Ramos (cell line): ENCODE data around the gene SAT1.
"Not testable (repeated sequence)": the region's sequence is repeated elsewhere in the genome, so short reads cannot be mapped to it uniquely, and the experiment has no call there.

ENCODE experiments used
- in situ Hi-C: fragments of 300-500 bp; cut with MboI; formaldehyde crosslinking; loops from one replicate; pipeline ENCODE4 v1.14.3; 2022; ENCODE audit warnings: low sequenced_read_pairs; ENCODE audit not compliant: unreplicated experiment

The SAT1 gene

DNA sequence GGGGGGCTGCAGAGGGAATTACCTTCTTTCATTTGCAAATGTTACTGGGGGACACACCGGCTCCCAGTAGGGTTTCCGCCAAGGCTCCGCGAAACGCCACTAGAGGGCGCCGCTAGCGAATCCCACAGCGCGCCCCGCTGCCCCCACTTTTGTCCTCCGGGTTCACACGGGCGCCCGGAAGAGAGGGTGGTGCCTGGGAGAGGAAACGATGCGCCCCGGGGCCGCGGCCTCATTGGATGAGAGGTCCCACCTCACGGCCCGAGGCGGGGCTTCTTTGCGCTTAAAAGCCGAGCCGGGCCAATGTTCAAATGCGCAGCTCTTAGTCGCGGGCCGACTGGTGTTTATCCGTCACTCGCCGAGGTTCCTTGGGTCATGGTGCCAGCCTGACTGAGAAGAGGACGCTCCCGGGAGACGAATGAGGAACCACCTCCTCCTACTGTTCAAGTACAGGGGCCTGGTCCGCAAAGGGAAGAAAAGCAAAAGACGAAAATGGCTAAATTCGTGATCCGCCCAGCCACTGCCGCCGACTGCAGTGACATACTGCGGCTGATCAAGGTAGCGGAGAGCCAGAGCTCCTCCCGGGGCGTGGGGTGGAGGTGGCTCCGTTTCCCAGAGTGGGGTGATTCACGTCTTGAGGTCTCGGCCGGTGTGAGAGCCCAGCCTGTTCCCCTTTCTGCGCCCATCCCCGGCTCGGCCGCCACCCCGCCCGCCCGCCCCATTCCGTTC is at the start of gene SAT1:
Gene SAT1, plus strand, starts transcription at position 311 of the 726 bp plus-strand sequence. Its CDS starts 179 bp downstream, at position 490.
- in situ Hi-C loops, result no loop called here

DNA sequence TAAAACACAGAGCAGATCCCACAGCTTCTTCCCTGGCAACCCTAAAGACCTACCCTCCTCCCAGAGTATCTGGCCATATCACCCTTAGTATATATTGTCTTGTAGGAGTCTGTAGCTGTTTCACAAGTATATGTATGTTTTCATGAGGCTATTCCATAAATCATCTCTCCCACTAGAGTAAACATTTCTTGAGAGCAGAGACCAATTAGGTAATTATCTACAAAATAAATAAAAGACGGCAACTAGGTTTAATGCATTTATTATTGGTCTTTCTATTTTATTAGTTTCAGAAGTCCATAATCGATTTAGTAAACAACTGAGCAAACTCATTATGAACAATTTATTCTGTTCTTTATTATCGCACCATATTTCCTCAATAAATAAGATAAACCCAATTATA is 46.9 kb upstream of the SAT1 start:
- in situ Hi-C loops, result no loop called here

DNA sequence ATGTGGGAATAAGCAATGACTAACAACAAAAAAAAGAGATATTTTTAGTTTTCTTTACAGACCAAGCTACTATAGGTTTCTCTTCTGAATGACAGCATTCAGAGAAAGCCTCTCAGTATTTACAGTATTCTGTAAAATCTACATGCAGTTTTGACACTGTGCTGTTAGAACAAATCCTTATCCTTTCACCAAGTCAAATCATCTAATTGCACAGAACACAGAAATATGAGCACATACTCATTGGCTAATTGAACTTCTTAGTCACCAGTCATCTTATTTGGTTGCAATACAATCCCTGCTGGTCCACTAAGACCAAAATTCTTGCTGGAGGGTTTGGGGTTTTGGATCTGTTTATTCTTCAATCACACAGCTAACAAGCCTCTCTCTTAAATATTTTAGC is 45.6 kb upstream of the SAT1 start:
- in situ Hi-C loops, result no loop called here

DNA sequence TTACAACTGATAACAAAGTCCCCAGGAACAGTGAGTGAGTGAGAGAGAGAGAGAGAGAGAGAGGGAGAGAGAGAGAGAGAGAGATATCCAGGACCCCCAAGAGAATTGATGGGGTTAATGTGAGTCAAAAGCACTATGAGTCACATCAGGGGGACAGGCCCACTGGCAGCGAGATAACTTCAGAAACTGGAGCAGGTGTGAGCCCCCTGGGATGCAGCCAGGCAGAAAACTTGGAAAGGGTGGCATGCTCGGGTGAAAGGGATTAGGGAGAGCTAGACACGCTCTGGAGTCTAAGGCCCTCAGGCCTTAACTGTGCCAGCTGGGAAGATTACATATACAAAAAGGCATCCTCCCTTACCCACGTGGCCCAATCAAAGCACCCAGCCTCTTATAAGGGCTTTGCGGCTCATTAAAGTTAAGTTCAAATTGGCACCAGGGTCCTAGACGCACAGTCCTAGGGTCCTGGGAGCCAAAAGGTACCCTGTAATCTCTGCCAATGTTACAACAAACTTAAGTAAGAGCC is 40.7 kb upstream of the SAT1 start:
- in situ Hi-C loops, result no loop called here

DNA sequence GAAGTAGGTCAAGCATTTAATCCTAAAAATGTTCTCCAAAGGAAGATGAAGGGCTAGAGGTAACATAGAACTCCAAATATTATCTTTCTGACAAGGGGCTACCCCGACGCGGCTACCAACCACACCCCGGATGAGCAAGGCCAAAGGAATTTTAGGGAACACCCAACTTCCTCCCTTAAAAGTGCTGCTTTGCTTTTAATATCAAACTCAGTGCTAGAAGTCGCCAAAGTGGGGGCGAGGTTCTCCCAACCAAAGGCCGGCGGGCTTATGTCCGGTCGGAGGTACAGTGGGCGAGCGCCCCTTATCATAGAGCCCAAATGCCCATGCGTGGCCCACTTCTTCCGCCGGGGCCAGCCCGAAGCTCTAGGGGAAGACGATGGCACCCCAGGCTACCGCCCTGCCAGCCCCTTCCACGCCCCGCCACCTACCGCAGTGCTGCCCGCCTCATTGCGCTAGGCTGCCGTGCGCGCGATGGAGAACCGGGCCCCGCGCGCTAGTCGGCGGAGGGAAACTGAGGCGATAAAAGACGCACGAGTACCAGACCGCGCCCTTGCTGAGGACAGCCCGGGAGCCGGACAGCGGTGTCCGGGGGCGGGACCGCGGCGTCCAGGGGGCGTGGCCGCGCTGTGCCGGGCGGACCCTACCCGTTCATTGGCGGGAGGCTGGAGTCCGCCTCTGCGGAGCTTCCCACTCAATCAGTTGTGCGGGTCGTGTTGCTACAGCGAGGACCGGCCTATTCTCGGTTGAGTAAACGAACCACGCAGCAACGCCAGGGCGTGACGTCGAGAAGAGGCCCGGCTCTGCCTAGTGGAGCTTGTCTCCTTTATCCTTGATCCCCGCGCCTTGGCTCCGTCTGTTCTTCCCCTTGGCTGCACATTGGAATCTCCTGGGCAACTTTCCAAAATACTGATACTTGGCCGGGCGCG is 40.0 kb upstream of the SAT1 start, which contains the start of gene ACOT9:
Gene ACOT9, minus strand, starts transcription at position 580 of the 926 bp plus-strand sequence. Its CDS starts 132 bp downstream, at position 448.
- in situ Hi-C loops, result no loop called here

DNA sequence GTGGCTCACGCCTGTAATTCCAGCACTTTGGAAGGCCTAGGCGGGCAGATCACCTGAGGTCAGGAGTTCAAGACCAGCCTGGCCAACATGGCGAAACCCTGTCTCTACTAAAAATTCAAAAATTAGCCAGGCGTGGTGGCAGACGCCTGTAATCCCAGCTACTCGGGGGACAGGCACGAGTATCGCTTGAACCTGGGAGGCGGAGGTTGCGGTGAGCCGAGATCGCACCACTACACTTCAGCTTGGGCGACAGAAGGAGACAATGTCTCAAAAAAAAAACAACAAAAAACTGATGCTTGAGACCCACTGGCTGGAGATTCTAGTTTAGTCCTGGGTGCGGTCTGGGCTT is 39.4 kb upstream of the SAT1 start:
- in situ Hi-C loops, result not testable (repeated sequence)

DNA sequence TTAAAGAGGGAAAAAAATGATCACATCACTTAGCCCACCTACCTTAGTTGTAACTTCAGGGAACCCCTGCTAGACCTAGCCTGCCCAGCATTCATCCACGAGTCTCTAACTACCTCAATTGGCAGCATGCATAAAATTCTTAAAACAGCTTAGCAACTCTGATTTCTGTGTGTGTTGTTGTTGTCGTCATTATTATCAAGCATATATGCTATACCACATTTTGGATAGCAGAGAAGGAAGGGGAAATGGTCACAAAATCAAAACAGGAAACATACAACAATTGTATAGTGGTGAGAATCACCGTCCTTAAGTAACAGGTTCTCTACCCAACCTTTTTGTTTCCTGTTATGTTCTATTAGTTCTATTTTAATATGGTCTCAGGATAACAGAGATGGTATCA is 37.2 kb upstream of the SAT1 start:
- in situ Hi-C loops, result no loop called here

DNA sequence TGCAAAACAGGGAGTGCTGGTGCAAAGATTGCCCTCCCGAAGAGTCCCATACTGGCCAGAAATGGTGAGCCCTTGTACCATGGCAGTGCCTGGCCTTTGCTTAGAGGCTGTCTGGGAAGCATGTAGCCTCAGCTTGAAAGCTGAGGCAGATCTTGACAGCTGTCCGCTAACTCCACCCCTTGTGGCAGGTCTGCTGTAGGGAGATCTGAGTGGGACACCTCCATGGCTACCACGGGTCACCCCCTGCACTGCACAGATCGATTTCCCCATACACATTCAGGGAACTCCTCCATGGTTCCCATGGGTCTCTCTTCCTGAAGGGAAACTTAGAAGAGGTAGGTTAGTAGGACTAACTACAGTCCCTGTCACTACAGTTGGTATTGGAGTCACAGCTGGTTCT is 33.8 kb upstream of the SAT1 start:
- in situ Hi-C loops, result no loop called here

DNA sequence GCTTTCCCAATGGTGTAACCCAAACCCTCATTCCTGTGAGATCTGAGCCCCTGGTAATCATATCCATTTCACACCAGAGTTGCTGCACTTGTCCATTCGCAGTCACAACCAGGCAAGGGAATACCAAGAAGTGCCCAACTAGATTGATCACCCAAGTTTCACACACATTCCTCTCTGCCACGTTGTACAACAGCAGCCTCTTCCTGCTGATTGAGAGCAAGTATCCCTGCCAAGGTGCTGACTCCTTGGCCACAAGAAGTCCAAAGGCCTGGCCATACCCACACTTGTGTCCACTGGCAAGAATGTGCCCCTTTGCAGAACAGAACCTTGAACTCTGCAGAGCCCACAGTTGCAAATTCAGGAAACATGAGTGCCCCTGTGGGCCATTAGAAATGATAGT is 33.4 kb upstream of the SAT1 start:
- in situ Hi-C loops, result no loop called here

DNA sequence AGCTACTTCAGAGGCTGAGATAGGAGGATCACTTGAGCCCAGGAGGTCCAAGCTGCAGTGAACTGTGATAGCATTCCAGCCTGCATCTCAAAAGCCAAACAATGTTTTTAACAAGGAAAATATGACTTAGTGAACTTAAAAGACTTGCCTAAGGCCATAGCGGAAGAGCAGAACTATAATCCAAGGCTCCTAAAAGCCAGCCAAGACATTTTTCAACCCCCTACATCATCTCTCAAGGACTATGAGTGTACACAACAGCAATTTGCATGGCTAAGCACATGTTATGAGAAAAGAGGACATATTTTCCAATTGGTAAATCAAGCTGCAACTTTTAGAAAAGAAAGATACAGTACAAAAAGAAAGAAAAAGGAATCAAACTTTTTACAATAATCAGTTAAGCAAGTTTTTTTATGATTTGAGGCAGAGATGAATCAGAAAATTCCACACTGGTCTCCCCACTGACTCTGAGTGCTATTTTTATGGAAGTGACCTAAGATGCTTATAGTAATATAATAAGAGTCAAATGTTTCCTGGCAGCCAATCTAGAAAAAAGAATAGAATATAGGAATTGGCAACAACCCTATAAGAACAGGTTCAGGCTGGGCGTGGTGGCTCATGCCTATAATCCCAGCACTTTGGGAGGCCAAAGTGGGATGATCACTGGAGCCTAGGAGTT is 30.1 kb upstream of the SAT1 start:
- in situ Hi-C loops, result loop anchor here (10.0 kb wide), 1 partner anchor 152 kb away; the partner anchor contains the start of genes APOO and CXorf58

DNA sequence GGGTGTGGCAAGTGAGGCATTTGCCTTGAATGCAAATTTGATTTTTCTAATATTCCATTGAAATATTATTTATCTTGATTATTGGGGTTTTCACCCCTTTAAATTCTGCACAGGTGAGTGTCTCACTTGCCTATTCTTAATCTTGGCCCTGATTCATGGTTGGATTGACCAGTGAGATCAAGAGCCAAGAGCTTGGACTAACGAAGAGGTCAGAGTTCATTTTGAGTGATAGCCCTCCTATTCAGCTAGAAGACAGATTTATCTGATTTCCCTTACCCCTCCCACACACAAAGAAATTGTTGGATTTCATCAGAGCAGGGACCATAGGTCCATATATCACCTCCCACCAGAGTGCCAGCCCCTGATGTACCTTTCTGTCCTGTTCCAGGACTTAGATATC is 28.3 kb upstream of the SAT1 start:
- in situ Hi-C loops, result loop anchor here (10.0 kb wide), 1 partner anchor 150 kb away; the partner anchor contains the start of genes APOO and CXorf58

DNA sequence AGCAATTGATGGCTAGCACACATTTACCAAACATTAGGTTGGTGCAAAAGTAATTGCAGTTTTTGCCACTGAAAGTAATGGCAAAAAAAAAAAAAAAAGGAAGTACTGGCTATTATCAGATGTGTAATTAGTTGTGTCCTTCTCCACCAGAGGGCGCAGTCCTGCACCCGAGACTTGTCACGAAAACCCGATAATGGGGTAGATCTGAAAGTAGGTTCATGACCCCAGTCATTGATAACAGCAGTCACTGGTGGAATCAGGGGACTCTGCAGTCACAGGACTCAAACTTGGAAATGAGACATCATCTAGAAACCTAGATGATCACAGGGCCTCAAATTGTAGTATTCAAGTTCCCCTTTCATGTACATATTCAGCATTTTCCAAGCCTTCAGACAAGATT is 26.8 kb upstream of the SAT1 start:
- in situ Hi-C loops, result loop anchor here (10.0 kb wide), 1 partner anchor 149 kb away; the partner anchor contains the start of genes APOO and CXorf58

DNA sequence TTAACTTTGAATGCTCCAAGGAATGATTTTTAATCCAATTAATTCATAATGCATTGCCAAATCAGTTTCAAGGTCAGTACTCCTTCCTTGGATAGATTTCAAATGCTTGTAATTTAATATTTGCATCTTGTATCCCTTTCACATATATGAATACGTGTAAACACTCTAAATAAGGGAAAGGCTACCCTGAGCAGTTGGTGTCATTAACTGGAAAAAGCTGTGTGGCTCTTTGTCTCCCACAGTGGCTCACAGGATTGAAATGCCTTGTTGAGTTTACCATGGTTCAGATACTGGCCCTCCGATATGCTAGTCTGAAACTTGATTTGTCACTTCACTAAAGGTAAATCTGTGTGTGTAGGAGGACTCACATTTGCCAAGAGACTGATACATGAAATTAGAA is 23.2 kb upstream of the SAT1 start:
- in situ Hi-C loops, result loop anchor here (10.0 kb wide), 1 partner anchor 145 kb away; the partner anchor contains the start of genes APOO and CXorf58

DNA sequence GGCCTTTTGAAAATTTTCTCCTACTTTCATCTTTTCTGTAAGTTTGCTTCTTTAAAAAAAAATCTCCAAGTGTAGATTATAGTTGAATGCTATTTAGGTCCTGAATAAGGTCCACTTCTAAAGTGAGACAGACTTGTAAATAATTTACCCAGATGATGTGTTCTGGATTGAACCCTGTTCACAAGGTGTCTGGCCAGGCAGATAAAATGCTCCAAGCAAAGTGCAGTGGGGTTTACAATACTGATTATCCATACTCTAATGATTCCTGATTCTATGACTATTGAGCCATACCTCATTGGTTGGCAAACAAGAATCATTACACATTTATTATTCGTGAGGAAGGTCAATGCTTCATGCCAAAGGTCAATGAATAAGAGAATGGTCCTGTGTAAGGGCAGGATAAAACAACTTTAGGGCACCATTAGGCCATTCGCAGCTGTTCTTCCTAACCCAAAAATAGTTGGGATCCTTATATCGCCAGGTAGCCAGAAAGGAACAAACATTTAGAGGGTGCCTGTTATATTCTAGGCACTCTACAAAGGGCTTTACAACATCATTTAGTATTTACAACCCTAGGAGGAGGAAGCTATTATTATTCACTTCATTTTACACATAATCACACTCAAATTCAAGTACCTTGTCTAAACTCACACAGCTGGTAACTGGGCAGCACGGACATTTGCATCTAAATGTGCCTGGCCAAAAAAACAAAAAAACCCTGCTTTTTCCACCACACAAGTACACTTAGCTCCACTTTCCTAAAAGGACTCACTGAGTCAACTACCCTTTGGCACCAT is 18.6 kb upstream of the SAT1 start:
- in situ Hi-C loops, result no loop called here

DNA sequence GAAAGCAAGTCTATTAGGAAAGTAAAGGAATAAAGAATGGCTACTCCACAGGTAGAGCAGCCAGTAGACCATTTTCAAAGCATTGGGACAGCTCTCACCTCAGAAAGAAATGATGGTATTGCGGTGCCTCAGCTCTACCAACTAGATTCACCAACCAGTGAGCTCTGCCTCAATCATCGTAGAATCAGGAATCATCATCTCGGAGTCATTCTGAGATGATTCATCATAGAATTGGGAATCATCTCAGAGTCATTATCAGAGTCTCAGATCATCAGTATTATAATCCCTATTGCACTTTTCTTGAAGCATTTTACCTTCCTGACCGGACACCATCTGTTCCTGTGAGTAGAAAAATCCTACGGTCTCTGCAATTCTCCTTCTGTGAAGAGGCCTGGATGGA is 17.5 kb upstream of the SAT1 start:
- in situ Hi-C loops, result no loop called here

DNA sequence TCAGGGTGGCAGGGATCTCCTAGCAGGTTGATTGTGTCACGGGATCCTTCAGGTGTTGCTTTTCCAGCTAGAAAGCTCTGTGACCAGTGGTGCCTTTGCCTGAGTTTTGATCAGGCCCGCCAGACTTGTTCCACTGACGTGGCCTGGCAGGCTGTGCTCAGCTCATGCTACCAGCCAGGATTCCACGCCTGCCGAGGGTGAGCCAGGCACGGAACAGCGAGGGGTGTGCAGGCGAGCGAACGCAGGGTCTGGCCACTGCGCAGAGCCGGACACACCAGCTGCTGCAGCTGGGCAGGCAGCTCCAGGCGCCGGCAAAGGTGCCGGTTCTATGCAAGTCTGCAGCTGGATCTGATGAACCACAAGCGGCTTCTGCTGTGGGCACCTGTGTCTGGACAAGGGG is 17.1 kb upstream of the SAT1 start:
- in situ Hi-C loops, result no loop called here

DNA sequence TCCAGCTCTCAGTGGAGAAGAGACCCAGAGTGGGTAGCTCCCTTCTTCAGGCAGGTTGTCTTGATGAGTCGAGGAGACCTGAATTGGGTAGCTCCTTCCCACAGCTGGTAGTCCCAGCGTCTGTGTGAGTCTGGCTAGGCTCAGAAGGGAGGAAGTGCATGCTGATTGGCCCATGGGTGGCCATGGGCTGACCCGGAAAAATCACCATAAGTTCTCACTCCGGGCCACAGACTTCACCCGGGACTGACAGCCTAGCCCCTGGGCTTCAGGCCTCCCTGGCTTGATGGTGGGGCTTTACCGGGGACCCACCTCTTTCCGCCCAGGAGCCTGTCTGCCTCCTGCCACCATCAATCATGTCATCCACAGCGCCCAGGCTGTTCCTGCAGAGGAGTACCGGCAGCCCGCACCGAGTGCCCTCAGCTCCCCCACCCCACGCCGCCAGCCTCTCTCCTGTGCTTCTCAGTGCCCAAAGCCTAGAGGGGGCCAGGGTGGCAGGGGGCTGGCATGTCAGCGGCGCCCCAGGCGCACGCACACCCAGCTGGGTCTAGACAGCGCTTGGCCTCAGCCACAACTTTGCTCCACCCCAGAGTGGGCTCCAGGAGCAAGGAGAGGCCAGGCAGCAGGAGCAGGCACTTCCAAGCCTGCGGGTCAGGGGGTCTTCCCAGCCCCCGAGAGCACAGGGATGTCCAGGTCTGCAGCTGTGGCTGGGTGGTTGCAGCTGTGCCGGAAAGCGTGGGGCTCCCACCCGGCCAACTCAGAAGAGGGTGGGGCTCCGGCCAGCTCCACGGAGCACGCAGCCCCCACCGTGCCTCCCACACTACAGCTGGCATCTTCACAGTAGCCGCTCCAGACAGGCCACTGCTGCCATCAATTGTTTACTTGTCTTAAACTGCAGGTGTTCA is 16.1 kb upstream of the SAT1 start:
- in situ Hi-C loops, result no loop called here

DNA sequence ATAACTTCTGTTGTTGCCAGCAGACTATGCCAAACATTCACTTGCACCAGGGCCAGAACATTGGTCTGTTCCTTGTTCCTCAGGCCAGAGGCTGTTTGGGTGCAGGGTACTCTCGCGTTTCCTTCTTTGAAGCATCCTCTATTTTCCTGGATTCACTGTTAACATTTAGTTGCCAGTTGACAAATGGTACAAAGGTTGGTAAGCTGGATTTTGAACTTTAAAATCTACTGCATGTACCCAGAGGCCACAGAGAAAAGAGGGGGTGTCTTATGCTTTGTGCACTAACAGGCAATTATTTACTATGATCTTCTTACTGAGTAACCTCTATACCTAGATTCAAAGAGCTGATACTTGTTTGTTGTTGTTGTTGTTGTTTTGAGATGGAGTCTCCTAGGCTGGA is 12.8 kb upstream of the SAT1 start:
- in situ Hi-C loops, result no loop called here

DNA sequence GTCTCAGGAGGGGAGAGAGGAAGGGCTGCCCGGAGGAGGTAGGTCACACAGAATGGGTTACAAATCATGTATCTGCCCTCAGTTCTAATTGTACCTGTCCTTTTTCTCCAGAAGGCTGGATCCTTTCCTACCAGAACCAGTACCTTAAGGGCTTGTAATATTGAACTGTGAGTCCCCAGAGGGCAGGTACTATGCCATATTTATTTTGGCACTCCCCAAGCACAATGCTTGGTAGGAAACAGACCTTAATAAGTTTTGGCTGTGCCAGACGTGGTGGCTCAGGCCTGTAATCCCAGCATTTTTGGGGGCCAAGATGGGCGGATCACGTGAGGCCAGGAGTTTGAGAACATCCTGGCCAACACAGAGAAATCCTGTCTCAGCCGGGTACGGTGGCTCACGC is 11.9 kb upstream of the SAT1 start:
- in situ Hi-C loops, result not testable (repeated sequence)
